Testis (tissue), 2 donors: ENCODE data around the gene GMDS.

Source experiments
- POLR2A ChIP-seq: fragments of 450-650 bp; IDR thresholded peaks from one replicate; pipeline ENCODE4 v1.6.1; 2017; ENCODE audit warnings: antibody characterized with exemption, mild to moderate bottlenecking, moderate library complexity
- TF ChIP-seq, protein P1 (sequence below), 3 experiments: fragments of 450-650 bp in 2 of 3; fragments of 200-600 bp in 1 of 3; sonication (generic) in 1 of 3; IDR thresholded peaks; one replicate each; pipeline ENCODE4 v1.5.1; 2016 to 2019; ENCODE audit warnings: antibody characterized with exemption in 3 of 3, mild to moderate bottlenecking in 2 of 3, moderate library complexity in 1 of 3

- TF ChIP-seq, protein P1, sequence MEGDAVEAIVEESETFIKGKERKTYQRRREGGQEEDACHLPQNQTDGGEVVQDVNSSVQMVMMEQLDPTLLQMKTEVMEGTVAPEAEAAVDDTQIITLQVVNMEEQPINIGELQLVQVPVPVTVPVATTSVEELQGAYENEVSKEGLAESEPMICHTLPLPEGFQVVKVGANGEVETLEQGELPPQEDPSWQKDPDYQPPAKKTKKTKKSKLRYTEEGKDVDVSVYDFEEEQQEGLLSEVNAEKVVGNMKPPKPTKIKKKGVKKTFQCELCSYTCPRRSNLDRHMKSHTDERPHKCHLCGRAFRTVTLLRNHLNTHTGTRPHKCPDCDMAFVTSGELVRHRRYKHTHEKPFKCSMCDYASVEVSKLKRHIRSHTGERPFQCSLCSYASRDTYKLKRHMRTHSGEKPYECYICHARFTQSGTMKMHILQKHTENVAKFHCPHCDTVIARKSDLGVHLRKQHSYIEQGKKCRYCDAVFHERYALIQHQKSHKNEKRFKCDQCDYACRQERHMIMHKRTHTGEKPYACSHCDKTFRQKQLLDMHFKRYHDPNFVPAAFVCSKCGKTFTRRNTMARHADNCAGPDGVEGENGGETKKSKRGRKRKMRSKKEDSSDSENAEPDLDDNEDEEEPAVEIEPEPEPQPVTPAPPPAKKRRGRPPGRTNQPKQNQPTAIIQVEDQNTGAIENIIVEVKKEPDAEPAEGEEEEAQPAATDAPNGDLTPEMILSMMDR (IDR thresholded peaks at IDR 0.05): no peak
- no peak for TF ChIP-seq POLR2A
Measured at GRCh38 chr6:1864496-1864895, 380.9 kb downstream of the GMDS start.
